DND-41 (cell line): ENCODE data around the gene ZFPM1.

Experiments used
- EZH2 ChIP-seq: IDR thresholded peaks from 3 replicates; pipeline ENCODE4 v1.6.1; 2012; ENCODE audit warnings: borderline replicate concordance, low read depth, mild to moderate bottlenecking, moderate library complexity, low read length, inconsistent platforms; ENCODE audit not compliant: severe bottlenecking
- TF ChIP-seq, protein P1 (sequence below): IDR thresholded peaks from 2 replicates; pipeline ENCODE4 v1.5.1; 2012; ENCODE audit warnings: borderline replicate concordance, low read length, moderate library complexity, mild to moderate bottlenecking; ENCODE audit not compliant: poor library complexity, severe bottlenecking; ENCODE audit errors: extremely low read depth

GRCh38 chr16:88472069-88472468 lies 19.0 kb downstream of the ZFPM1 start:
- TF ChIP-seq, protein P1, sequence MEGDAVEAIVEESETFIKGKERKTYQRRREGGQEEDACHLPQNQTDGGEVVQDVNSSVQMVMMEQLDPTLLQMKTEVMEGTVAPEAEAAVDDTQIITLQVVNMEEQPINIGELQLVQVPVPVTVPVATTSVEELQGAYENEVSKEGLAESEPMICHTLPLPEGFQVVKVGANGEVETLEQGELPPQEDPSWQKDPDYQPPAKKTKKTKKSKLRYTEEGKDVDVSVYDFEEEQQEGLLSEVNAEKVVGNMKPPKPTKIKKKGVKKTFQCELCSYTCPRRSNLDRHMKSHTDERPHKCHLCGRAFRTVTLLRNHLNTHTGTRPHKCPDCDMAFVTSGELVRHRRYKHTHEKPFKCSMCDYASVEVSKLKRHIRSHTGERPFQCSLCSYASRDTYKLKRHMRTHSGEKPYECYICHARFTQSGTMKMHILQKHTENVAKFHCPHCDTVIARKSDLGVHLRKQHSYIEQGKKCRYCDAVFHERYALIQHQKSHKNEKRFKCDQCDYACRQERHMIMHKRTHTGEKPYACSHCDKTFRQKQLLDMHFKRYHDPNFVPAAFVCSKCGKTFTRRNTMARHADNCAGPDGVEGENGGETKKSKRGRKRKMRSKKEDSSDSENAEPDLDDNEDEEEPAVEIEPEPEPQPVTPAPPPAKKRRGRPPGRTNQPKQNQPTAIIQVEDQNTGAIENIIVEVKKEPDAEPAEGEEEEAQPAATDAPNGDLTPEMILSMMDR = no peak
- TF ChIP-seq EZH2 = no peak
